Measurements from ENCODE around the gene IBTK. TPM values are rescaled to one million over a fixed set of nuclear protein-coding genes. Genes with fewer than 3 reads are reported as not detected.
"Not testable (repeated sequence)": the region's sequence is repeated elsewhere in the genome, so short reads cannot be mapped to it uniquely, and the experiment has no call there.

Gene IBTK
- total RNA-seq, 1 experiment from 2014 or later, result 24.1 TPM

GRCh38 chr6:82160255-82160990 is 87.1 kb downstream of the IBTK start:
- DNase-seq (ENCODE audit: low spot score), result no peak
- peaks cover 17% of the 10 kb centered on the region; the same call in 1 of the 2 replicates for H3K9me3 Mint-ChIP-seq
- TF ChIP-seq ATF6 (CRISPR knock-in tag; IDR thresholded peaks at IDR 0.05), result no peak
- TF ChIP-seq MYBL2 (CRISPR knock-in tag; IDR thresholded peaks at IDR 0.05), result no peak
- TF ChIP-seq FOXJ3 (CRISPR knock-in tag; IDR thresholded peaks at IDR 0.05; ENCODE audit: borderline replicate concordance), result no peak
- no peak for TF ChIP-seq ZNF219 (CRISPR knock-in tag; IDR thresholded peaks at IDR 0.05; ENCODE audit: borderline replicate concordance)
- ChIA-PET POLR2A (no interaction called here), CTCF (no interaction called here)
- H3K36me3 Mint-ChIP-seq, result no peaks in the 10 kb centered on the region
- H3K27me3 Mint-ChIP-seq (ENCODE audit: low read depth), result no peaks in the 10 kb centered on the region
- no peaks in the 10 kb centered on the region for H3K4me1 Mint-ChIP-seq
- no peak for ATAC-seq
- H3K27ac Mint-ChIP-seq, result no peak overlapping the region
- H3K4me3 Mint-ChIP-seq, result no peak overlapping the region

- ATAC-seq; DNase-seq (ENCODE audit: low spot score); H3K4me1 Mint-ChIP-seq; POLR2A ChIA-PET; H3K27me3 Mint-ChIP-seq (ENCODE audit: low read depth); H3K4me3 Mint-ChIP-seq; CTCF ChIA-PET; H3K27ac Mint-ChIP-seq: not testable (repeated sequence)
- H3K36me3 Mint-ChIP-seq, result peaks cover 16% of the 10 kb centered on the region
- peaks cover 51% of the 10 kb centered on the region for H3K9me3 Mint-ChIP-seq
Observed at GRCh38 chr6:82152786-82153185, 94.8 kb downstream of the IBTK start.

- not testable (repeated sequence) for H3K27me3 Mint-ChIP-seq (ENCODE audit: low read depth)
Observed at GRCh38 chr6:82151147-82151546, 96.4 kb downstream of the IBTK start.

GRCh38 chr6:82145926-82146452 is 101.6 kb downstream of the IBTK start:
- ChIA-PET POLR2A (no interaction called here), CTCF (no interaction called here)
- Mint-ChIP-seq H3K36me3 (peaks cover 6% of the 10 kb centered on the region; the same call in 1 of the 2 replicates), H3K27me3 (ENCODE audit: low read depth) (no peaks in the 10 kb centered on the region), H3K27ac (no peak overlapping the region), H3K4me3 (no peak overlapping the region), H3K9me3 (peaks cover 11% of the 10 kb centered on the region), H3K4me1 (no peaks in the 10 kb centered on the region)
- no peak for DNase-seq (ENCODE audit: low spot score)
- TF ChIP-seq SMAD4 (CRISPR knock-in tag; IDR thresholded peaks at IDR 0.05) (no peak), HMGA2 (CRISPR knock-in tag; IDR thresholded peaks at IDR 0.05) (no peak), MYBL2 (CRISPR knock-in tag; IDR thresholded peaks at IDR 0.05) (no peak), ZNF317 (CRISPR knock-in tag; IDR thresholded peaks at IDR 0.05; ENCODE audit: borderline replicate concordance, low read depth) (no peak), MLX (CRISPR knock-in tag; IDR thresholded peaks at IDR 0.05) (no peak), HMGXB4 (CRISPR knock-in tag; IDR thresholded peaks at IDR 0.05) (no peak), ZNF138 (CRISPR knock-in tag; conservative IDR thresholded peaks at IDR 0.05) (no peak), NR3C1 (CRISPR knock-in tag; conservative IDR thresholded peaks at IDR 0.05; ENCODE audit: low read depth) (no peak), MAX (CRISPR knock-in tag; IDR thresholded peaks at IDR 0.05) (no peak), PRRX2 (CRISPR knock-in tag; IDR thresholded peaks at IDR 0.05) (no peak), E2F5 (CRISPR knock-in tag; IDR thresholded peaks at IDR 0.05) (no peak), EMX1 (CRISPR knock-in tag; IDR thresholded peaks at IDR 0.05) (no peak), ZMAT4 (CRISPR knock-in tag; IDR thresholded peaks at IDR 0.05) (no peak), USF2 (CRISPR knock-in tag; IDR thresholded peaks at IDR 0.05) (no peak)
- no peak for ATAC-seq

More at GRCh38 chr6:82151147-82151546, 96.4 kb downstream of the IBTK start:
- POLR2A ChIA-PET; ATAC-seq; H3K4me3 Mint-ChIP-seq; CTCF ChIA-PET; H3K4me1 Mint-ChIP-seq; H3K27ac Mint-ChIP-seq; DNase-seq (ENCODE audit: low spot score): not testable (repeated sequence)
- Mint-ChIP-seq H3K36me3 (peaks cover 16% of the 10 kb centered on the region), H3K9me3 (peaks cover 40% of the 10 kb centered on the region)

Measured in WTC11 (cell line).